HUES48 (cell line): ENCODE data around the gene TEKT5.

Experiments used
- H3K27ac ChIP-seq: one replicate; pipeline ENCODE4 v1.7.0; 2013; ENCODE audit warnings: low read depth, low read length, inconsistent platforms
- H3K27me3 ChIP-seq: 2 replicates; pipeline ENCODE4 v1.6.1; 2013; ENCODE audit warnings: mild to moderate bottlenecking, low read length; ENCODE audit not compliant: control insufficient read depth, insufficient read depth
- H3K36me3 ChIP-seq: 2 replicates; pipeline ENCODE4 v1.6.1; 2013; ENCODE audit warnings: low read length; ENCODE audit not compliant: control insufficient read depth, insufficient read depth
- H3K4me1 ChIP-seq: 2 replicates; pipeline ENCODE4 v1.6.1; 2013; ENCODE audit warnings: mild to moderate bottlenecking, low read length; ENCODE audit not compliant: control insufficient read depth, insufficient read depth
- H3K4me3 ChIP-seq: 2 replicates; pipeline ENCODE4 v1.5.1; 2013; ENCODE audit warnings: mild to moderate bottlenecking, low read depth, low read length
- H3K9ac ChIP-seq: 2 replicates; pipeline ENCODE4 v1.6.1; 2013; ENCODE audit warnings: mild to moderate bottlenecking, low read depth, low read length, moderate library complexity
- H3K9me3 ChIP-seq: 2 replicates; pipeline ENCODE4 v1.6.1; 2013; ENCODE audit warnings: low read length; ENCODE audit not compliant: control insufficient read depth, insufficient read depth

The TEKT5 gene

DNA sequence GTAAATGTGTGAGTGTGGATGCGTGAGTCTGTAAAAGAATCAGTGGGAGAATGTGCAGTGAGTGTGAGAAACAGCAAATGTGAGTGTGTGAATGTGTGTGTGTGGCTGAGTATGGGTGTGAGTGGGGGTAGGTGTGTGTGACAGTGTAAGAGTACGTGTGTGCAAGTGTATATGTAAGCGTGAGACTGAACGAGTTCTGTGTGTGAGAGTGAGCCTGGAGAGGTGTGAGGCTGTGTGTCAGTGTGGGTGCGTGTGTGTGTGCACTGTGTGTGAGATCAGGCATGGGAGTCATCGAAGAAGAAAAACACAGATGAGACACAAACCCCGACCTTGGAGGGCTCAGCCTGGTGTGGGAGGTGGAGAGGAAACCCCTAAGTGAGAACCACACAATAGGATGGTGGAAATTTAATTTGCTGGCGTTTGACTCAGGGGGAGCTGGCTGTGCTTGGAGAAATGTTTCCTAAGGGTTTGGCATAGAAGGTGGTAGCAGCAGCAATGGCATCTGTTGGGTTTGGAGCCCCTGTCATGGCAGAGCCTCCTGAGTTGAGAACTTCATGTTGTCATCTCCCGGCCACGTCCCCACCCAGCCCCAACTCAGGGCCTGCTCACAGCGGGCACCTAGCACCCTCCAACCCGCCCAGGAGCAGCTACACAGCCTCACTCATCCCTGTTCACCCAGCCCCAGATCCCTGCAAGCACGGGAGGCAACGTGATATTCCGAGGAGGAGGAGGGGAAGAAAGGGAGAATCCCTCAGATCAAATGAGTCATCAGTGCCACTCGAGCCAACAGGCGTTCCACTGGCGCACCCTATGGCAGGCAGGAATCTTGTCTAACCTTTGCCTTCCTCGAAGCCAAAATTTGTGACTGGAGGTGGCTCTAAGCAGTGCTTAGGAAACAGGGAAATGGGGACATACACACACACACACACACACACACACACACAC, 34.6 kb upstream of the TEKT5 start:
- no peaks in the 10 kb centered on the region for H3K9me3 ChIP-seq
- no peak overlapping the region for H3K27ac ChIP-seq
- no peak overlapping the region for H3K9ac ChIP-seq
- no peaks in the 10 kb centered on the region for H3K36me3 ChIP-seq
- H3K4me3 ChIP-seq = no peak overlapping the region
- H3K4me1 ChIP-seq = no peaks in the 10 kb centered on the region
- H3K27me3 ChIP-seq = no peaks in the 10 kb centered on the region

DNA sequence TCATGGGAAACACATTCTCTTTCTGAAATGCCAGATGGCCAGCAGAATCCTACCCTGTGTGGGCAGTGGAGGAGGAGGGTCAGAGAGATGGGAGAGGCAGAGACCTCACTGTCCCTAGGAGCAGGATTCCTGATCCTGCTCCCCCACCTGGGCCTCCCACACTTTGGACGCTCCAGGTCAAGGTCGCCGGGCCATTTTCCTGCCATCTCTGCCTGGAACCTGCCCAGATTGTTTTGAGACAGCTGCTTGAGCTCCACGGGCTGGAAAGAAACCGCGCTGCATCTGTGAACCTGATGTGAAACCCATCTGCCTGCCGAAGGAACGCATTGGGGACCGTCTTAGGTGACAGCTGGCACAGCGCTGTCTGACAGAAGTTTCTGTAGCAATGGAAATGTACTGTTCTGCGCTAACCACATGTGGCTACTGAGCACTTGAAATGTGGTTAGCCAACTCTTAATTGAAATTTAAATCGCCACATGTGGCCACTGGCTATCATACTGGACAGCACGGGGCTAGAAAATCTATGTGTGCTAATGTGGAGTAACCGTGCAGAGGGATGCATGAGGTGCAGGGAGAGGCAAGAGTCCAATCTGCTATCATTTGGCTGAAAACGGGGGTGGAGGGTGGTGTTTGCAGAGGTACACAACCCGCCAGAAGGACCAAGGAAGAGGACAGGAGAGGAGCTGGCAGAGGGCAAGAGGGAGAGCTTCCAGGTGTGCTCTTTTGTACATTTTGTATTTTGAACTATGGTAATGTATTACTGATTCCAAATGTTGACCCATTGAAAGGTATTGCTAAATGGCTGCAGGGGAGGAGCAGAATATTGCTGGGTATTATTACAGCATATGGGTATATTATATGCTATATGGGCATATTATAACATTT, 33.5 kb upstream of the TEKT5 start:
- Histone ChIP-seq H3K36me3 (no peaks in the 10 kb centered on the region), H3K9ac (no peak overlapping the region), H3K4me1 (no peaks in the 10 kb centered on the region), H3K9me3 (no peaks in the 10 kb centered on the region), H3K4me3 (no peak overlapping the region), H3K27me3 (no peaks in the 10 kb centered on the region), H3K27ac (no peak overlapping the region)

DNA sequence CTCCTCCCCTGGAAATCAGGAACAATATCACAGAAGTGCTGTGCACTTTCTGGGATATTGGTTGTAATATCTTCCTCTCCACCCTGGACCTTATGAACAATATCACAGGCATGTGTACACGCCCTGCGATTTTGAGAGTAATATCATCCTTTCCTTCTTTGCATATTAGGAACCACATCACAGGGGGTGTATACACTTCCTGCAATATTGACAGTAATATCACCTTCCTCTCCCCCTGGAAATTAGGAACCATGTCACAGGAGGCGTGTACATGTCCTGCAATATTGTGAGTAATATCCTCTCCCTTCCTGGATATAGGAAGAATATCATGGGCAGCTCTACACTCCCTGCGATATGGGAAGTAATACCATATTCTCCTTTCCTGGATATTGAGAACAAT, 14.2 kb upstream of the TEKT5 start:
- H3K27me3 ChIP-seq = no peaks in the 10 kb centered on the region
- H3K9me3 ChIP-seq = peaks cover 29% of the 10 kb centered on the region
- no peaks in the 10 kb centered on the region for H3K4me1 ChIP-seq
- H3K36me3 ChIP-seq = no peaks in the 10 kb centered on the region
- H3K27ac ChIP-seq = no peak overlapping the region
- H3K4me3 ChIP-seq = no peak overlapping the region
- no peak overlapping the region for H3K9ac ChIP-seq

DNA sequence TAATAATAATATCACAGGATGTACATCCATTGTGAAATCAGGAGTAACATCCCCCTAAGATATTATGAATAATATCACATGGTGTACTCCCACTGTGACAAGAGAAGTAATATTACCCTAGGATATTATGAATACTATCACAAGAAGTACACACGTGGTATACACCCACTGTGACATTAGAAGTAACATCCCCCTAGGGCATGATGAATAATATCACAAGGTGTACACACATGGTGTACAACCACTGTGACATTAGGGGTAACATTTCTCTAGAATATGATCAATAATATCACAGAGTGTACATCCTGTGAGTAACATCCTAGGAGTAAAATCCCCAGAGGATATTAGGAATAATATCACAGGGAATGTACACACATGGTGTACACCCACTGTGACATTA, 5.0 kb upstream of the TEKT5 start:
- Histone ChIP-seq H3K27ac (no peak overlapping the region), H3K9ac (no peak overlapping the region), H3K36me3 (no peaks in the 10 kb centered on the region), H3K27me3 (no peaks in the 10 kb centered on the region), H3K4me3 (no peak overlapping the region), H3K4me1 (no peaks in the 10 kb centered on the region), H3K9me3 (peaks cover 28% of the 10 kb centered on the region)

DNA sequence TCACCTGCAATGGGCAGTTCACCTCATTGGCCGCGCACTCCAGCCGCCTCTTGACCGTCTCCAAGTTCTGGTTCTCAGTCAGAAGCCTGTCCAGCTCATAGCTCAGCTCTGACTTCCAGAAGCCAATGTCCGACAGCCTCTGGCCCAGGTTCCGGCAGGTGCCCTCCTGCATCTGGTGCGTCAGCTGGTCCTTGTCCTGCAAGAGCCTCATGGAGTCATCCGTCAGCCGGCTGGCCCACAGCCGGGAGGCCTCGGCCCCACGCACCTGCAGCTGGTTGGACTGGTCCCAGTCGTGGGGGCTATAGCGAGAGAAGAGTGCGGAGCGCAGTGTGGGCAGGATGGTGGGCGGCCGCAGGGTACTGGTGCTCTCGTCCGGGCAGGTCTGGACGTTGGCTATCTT, 424 bp downstream of the TEKT5 start:
- Histone ChIP-seq H3K4me3 (no peak overlapping the region), H3K9me3 (0 out of 2 replicates have a peak, but pooled peaks cover 3% of the 10 kb centered on the region), H3K9ac (no peak overlapping the region), H3K27ac (no peak overlapping the region), H3K27me3 (no peaks in the 10 kb centered on the region), H3K36me3 (no peaks in the 10 kb centered on the region), H3K4me1 (no peaks in the 10 kb centered on the region)

DNA sequence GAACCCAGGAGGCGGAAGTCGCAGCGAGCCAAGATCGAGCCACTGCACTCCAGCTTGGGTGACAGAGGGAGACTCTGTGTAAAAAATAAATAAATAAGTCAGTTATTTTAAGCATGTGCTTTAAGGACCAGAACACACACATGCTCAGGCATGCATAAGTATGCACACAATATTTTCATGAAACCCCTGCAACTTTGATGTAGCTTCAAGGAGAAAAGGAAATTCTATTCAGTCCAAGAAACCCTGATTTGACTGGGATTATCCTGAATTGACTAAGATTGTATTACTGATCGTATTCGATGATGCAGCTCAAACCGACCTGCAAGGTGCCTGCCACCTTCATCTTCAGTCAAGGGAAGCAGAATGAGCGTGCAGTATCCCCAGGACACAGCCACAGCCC, 841 bp downstream of the TEKT5 start:
- Histone ChIP-seq H3K27me3 (no peaks in the 10 kb centered on the region), H3K9ac (no peak overlapping the region), H3K9me3 (0 out of 2 replicates have a peak, but pooled peaks cover under 1% of the 10 kb centered on the region), H3K4me3 (no peak overlapping the region), H3K36me3 (no peaks in the 10 kb centered on the region), H3K4me1 (no peaks in the 10 kb centered on the region), H3K27ac (no peak overlapping the region)

DNA sequence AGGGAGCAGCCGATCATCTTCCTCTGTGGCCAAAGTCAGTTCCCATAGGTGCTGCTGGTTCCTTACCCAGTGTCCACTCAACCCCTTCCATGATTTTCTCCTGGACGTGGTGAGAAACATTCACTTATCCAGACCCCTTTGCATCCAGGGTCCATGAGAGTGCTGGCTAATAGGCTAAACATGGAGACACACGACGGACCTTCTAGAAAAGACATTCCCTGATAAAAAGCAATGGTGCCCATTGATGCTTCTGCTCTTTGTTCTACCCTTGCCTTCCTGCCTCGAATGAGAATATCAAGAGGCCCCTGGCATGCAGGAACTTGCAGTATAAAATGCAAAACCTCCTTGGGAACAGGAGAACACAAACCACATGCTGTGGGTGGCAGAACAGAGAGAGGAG, 2.3 kb downstream of the TEKT5 start:
- no peaks in the 10 kb centered on the region for H3K27me3 ChIP-seq
- no peak overlapping the region for H3K27ac ChIP-seq
- H3K9ac ChIP-seq = no peak overlapping the region
- no peak overlapping the region for H3K4me3 ChIP-seq
- no peaks in the 10 kb centered on the region for H3K4me1 ChIP-seq
- H3K36me3 ChIP-seq = no peaks in the 10 kb centered on the region
- H3K9me3 ChIP-seq = no peaks in the 10 kb centered on the region

DNA sequence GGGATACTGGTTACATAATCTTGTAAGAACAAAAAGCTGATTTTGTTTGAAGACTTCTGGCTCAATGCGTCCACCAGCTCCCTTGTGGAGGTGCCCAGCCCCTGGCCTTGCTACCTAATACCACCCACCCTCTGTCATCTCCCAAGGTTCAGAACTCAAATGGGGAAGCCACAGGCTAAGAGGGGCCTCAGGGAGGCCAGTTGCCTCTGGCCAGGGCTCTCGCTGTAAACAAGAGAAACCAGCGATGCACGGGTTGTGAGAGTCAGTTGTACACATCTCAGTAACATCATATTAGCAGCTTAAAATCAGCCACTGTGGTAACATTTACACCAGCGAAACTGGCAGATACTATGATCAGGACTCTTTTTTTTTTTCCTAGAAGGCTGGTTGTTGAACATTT, 6.0 kb downstream of the TEKT5 start:
- H3K27me3 ChIP-seq = no peaks in the 10 kb centered on the region
- no peaks in the 10 kb centered on the region for H3K4me1 ChIP-seq
- H3K4me3 ChIP-seq = no peak overlapping the region

DNA sequence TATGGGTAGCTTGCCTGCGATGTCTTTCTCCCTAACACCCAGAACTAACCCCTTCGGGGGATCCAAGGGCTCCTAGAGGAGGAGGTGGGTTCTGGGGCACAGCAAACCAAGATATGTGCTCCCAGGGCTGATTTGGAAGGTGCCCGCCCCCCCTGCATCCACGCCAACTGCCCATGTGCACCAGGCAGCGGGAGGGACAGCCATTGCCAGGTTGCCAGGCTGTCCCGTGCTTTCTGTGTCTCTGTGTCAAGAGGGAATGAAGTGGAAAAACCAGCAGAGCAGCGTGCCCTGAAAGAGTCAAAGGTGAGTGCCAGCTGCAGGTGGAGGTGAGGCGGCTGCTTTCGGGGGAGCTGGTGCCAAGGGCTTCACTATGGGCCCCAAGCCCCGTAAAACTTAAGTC, 6.4 kb downstream of the TEKT5 start:
- no peaks in the 10 kb centered on the region for H3K9me3 ChIP-seq
- H3K27me3 ChIP-seq = no peaks in the 10 kb centered on the region
- H3K27ac ChIP-seq = no peak overlapping the region
- H3K4me3 ChIP-seq = no peak overlapping the region
- no peaks in the 10 kb centered on the region for H3K36me3 ChIP-seq
- H3K9ac ChIP-seq = no peak overlapping the region
- H3K4me1 ChIP-seq = no peaks in the 10 kb centered on the region

More for the DNA sequence above, 6.0 kb downstream of the TEKT5 start:
- Histone ChIP-seq H3K9me3 (no peaks in the 10 kb centered on the region), H3K27ac (no peak overlapping the region), H3K9ac (no peak overlapping the region), H3K36me3 (no peaks in the 10 kb centered on the region)

DNA sequence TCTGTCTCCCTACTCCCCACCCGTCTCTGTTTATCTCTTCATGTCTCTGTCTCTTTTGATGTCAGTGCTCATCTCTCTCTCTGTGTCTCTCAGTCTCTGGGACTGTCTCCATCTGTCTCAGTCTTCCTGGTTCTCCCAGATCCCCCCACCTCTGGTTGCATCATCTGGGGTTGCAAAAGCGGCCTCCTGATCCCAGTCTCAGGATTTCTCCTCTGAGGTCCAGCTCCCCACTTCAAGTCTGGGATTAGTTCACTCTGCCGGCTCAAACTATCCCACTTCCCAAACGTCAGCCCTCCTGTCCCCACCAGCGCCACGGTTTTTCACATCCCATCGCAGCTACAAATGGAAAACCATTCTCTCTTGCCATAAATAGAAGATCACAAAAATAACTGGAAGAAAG, 9.0 kb downstream of the TEKT5 start:
- H3K27ac ChIP-seq = no peak overlapping the region
- no peak overlapping the region for H3K9ac ChIP-seq
- no peaks in the 10 kb centered on the region for H3K4me1 ChIP-seq
- H3K27me3 ChIP-seq = no peaks in the 10 kb centered on the region
- no peaks in the 10 kb centered on the region for H3K36me3 ChIP-seq
- H3K9me3 ChIP-seq = no peaks in the 10 kb centered on the region
- no peak overlapping the region for H3K4me3 ChIP-seq
